Brain microvascular endothelial cell (primary cell): ENCODE results near the gene TJP1.
A peak's percentile ranks its signal among the peaks of the same experiment; 100 is the strongest.

Source experiments
- DNase-seq: peaks from one replicate; pipeline ENCODE4 v3.0.0-alpha.2; 2020
- H3K27ac ChIP-seq: fragments of 250-450 bp; sonication (Bioruptor Pico); 2 replicates; pipeline ENCODE4 v1.5.1; 2020; ENCODE audit warnings: mild to moderate bottlenecking, moderate library complexity
- H3K27me3 ChIP-seq: fragments of 250-450 bp; sonication (Bioruptor Pico); replicated peaks from 2 replicates; pipeline ENCODE4 v1.5.1; 2020; ENCODE audit warnings: mild to moderate bottlenecking
- H3K36me3 ChIP-seq: fragments of 250-450 bp; sonication (Bioruptor Pico); replicated peaks from 2 replicates; pipeline ENCODE4 v1.5.1; 2020; ENCODE audit warnings: mild to moderate bottlenecking
- H3K4me3 ChIP-seq: 2 replicates; pipeline ENCODE4 v1.5.1; 2011; ENCODE audit warnings: low read depth, mild to moderate bottlenecking, control low read depth, low read length, moderate library complexity
- CTCF ChIP-seq: IDR thresholded peaks from 2 replicates; pipeline ENCODE4 v1.5.1; 2011; ENCODE audit warnings: low read depth, mild to moderate bottlenecking, moderate library complexity, low read length, control low read depth, inconsistent platforms; ENCODE audit errors: missing control alignments
- in situ Hi-C: cut with HindIII; loops from 2 replicates; pipeline ENCODE4 v1.10.0; 2017; ENCODE audit warnings: low sequenced_read_pairs, low pct_ligation_motif_present

TJP1 gene

GRCh38 chr15:29864501-29864900, 42.2 kb upstream of the TJP1 start:
- DNase-seq = no peak
- no peaks in the 10 kb centered on the region for H3K36me3 ChIP-seq
- in situ Hi-C loops = no loop called here
- H3K27ac ChIP-seq = no peak overlapping the region
- TF ChIP-seq CTCF = no peak
- no peak overlapping the region for H3K4me3 ChIP-seq
- no peaks in the 10 kb centered on the region for H3K27me3 ChIP-seq

- no peak overlapping the region for H3K4me3 ChIP-seq
- in situ Hi-C loops = no loop called here
- H3K36me3 ChIP-seq = no peaks in the 10 kb centered on the region
- no peak for TF ChIP-seq CTCF
- H3K27ac ChIP-seq = no peak overlapping the region
- DNase-seq = no peak
- no peaks in the 10 kb centered on the region for H3K27me3 ChIP-seq
Observed at GRCh38 chr15:29863438-29863837, 41.2 kb upstream of the TJP1 start.

GRCh38 chr15:29862271-29862670, 40.0 kb upstream of the TJP1 start:
- H3K36me3 ChIP-seq = no peaks in the 10 kb centered on the region
- in situ Hi-C loops = no loop called here

GRCh38 chr15:29860872-29861271, 38.6 kb upstream of the TJP1 start:
- Histone ChIP-seq H3K36me3 (no peaks in the 10 kb centered on the region), H3K4me3 (no peak overlapping the region), H3K27me3 (no peaks in the 10 kb centered on the region), H3K27ac (no peak overlapping the region)
- in situ Hi-C loops = no loop called here
- TF ChIP-seq CTCF = no peak
- DNase-seq = no peak

More at GRCh38 chr15:29862271-29862670, 40.0 kb upstream of the TJP1 start:
- Histone ChIP-seq H3K4me3 (no peak overlapping the region), H3K27me3 (no peaks in the 10 kb centered on the region), H3K27ac (no peak overlapping the region)
- DNase-seq = no peak
- TF ChIP-seq CTCF = no peak

GRCh38 chr15:29859973-29860715, 37.9 kb upstream of the TJP1 start:
- Histone ChIP-seq H3K27me3 (no peaks in the 10 kb centered on the region), H3K4me3 (no peak overlapping the region), H3K36me3 (no peaks in the 10 kb centered on the region), H3K27ac (peak overlapping the region; percentile 46)
- no peak for TF ChIP-seq CTCF
- peak; percentile 69 for DNase-seq
- in situ Hi-C loops = no loop called here

DNA sequence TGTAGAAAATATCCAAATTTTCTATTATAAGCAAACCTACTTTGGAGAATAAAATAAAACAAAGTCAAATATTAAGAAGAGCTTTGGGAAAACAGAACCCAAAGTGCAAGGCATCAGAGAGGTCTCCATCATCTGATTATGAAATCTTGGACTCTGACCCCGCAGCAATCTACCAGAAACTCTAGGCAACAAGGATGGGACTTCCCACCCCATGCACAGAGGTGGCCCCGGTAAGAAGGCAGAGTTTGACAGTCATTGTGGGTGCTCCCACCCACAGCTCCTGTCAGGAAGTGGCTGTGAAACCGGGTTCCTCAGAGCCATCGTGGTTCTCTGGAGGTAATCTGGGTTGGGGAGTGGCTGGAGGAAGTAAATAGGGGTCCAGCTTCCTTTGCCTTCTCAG, 37.0 kb upstream of the TJP1 start:
- no peaks in the 10 kb centered on the region for H3K36me3 ChIP-seq
- no peaks in the 10 kb centered on the region for H3K27me3 ChIP-seq
- no peak overlapping the region for H3K4me3 ChIP-seq
- no peak for TF ChIP-seq CTCF
- in situ Hi-C loops = no loop called here
- no peak for DNase-seq
- H3K27ac ChIP-seq = peak overlapping the region; percentile 46
